Duodenal mucosa (tissue), 2 donors: ENCODE results near the gene GNPNAT1.

ENCODE experiments used
- H3K27ac ChIP-seq: one replicate; pipeline ENCODE4 v1.7.0; 2013; ENCODE audit warnings: low read depth, low read length
- H3K27me3 ChIP-seq, 2 donors: one replicate each; pipeline ENCODE4 v1.7.0; 2013; ENCODE audit warnings: low read length in 2 of 2, control low read depth in 1 of 2; ENCODE audit not compliant: insufficient read depth in 2 of 2, control insufficient read depth in 1 of 2
- H3K36me3 ChIP-seq, 2 donors: one replicate each; pipeline ENCODE4 v1.7.0; 2013; ENCODE audit warnings: low read length in 2 of 2, control low read depth in 1 of 2; ENCODE audit not compliant: insufficient read depth in 2 of 2, control insufficient read depth in 1 of 2
- H3K4me1 ChIP-seq, 2 donors: one replicate each; pipeline ENCODE4 v1.7.0; 2013; ENCODE audit warnings: low read length in 2 of 2, control low read depth in 1 of 2; ENCODE audit not compliant: insufficient read depth in 2 of 2, control insufficient read depth in 1 of 2
- H3K4me3 ChIP-seq, 2 donors: one replicate each; pipeline ENCODE4 v1.7.0; 2013; ENCODE audit warnings: low read length in 2 of 2, low read depth in 1 of 2
- H3K9ac ChIP-seq, 2 donors: one replicate each; pipeline ENCODE4 v1.7.0; 2013; ENCODE audit warnings: low read length in 2 of 2, low read depth in 1 of 2
- H3K9me3 ChIP-seq, 2 donors: one replicate each; pipeline ENCODE4 v1.7.0; 2013; ENCODE audit warnings: low read length in 2 of 2, control low read depth in 1 of 2; ENCODE audit not compliant: control insufficient read depth in 1 of 2

GNPNAT1 gene

GRCh38 chr14:52791223-52792096 is at the start of gene GNPNAT1:
GNPNAT1 (minus strand) TSS chr14:52791607; CDS start chr14:52784650, 6,957 bp downstream.
- Histone ChIP-seq H3K27ac (peak within 1 kb of the TSS; percentile 87), H3K4me3 (peak within 1 kb of the TSS; percentile 96), H3K27me3 (no peaks in the 10 kb centered on the region), H3K9ac (peak within 1 kb of the TSS; percentile 66 to 87), H3K9me3 (no peaks in the 10 kb centered on the region), H3K36me3 (no peaks in the 10 kb centered on the region), H3K4me1 (peaks cover 9 to 17% of the 10 kb centered on the region in 2 donors)

DNA sequence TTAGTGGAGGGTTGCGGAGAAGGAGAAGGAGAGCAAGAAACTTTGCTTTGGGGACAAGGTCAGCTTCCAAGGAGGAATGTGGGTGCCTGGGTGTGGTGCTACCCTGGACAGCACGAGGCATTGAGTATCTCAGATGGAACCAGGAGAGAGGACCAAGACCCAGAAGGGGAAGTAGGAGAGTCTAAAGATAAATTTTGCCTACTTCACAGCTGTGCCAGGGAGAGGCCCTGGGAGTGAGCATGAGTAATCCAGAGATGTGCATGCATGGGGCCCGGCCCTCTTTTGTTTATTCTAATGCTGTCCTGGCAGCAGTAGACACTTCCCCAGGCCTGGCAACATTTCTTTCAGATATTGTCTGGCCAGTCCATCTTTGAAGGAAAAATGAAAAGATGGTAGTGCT is 49.5 kb upstream of the GNPNAT1 start:
- peaks cover 0 to 5% of the 10 kb centered on the region in 2 donors for H3K4me1 ChIP-seq
- no peak overlapping the region for H3K9ac ChIP-seq
- H3K27ac ChIP-seq, result no peak overlapping the region
- H3K9me3 ChIP-seq, result no peaks in the 10 kb centered on the region
- no peaks in the 10 kb centered on the region for H3K27me3 ChIP-seq
- H3K4me3 ChIP-seq, result no peak overlapping the region
- H3K36me3 ChIP-seq, result no peaks in the 10 kb centered on the region

DNA sequence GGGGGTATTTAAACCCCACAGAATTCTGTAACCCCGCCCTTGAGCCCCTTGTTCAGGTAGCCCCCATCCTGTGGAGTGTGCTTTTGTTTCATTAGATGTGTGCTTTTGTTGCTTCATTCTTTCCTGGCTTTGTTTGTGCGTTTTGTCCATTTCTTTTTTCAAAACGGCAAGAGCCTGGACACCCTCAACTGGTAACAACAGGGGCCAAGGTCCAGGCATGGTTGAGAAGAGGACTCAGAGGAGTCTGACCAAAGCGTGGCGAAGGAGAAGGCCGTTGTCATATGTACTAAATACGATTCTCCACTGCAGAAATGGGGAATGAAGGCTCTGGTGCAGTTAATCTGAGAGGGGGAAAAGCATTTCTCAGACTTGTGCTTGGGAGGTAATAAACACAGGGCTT is 46.0 kb upstream of the GNPNAT1 start:
- Histone ChIP-seq H3K4me3 (no peak overlapping the region), H3K4me1 (no peaks in the 10 kb centered on the region), H3K27ac (no peak overlapping the region), H3K27me3 (no peaks in the 10 kb centered on the region), H3K36me3 (no peaks in the 10 kb centered on the region), H3K9ac (no peak overlapping the region), H3K9me3 (no peaks in the 10 kb centered on the region)

- Histone ChIP-seq H3K4me1 (no peaks in the 10 kb centered on the region), H3K9ac (no peak overlapping the region), H3K36me3 (no peaks in the 10 kb centered on the region), H3K27ac (no peak overlapping the region), H3K9me3 (no peaks in the 10 kb centered on the region), H3K4me3 (no peak overlapping the region), H3K27me3 (no peaks in the 10 kb centered on the region)
Measured at GRCh38 chr14:52836063-52836462, 44.7 kb upstream of the GNPNAT1 start.

DNA sequence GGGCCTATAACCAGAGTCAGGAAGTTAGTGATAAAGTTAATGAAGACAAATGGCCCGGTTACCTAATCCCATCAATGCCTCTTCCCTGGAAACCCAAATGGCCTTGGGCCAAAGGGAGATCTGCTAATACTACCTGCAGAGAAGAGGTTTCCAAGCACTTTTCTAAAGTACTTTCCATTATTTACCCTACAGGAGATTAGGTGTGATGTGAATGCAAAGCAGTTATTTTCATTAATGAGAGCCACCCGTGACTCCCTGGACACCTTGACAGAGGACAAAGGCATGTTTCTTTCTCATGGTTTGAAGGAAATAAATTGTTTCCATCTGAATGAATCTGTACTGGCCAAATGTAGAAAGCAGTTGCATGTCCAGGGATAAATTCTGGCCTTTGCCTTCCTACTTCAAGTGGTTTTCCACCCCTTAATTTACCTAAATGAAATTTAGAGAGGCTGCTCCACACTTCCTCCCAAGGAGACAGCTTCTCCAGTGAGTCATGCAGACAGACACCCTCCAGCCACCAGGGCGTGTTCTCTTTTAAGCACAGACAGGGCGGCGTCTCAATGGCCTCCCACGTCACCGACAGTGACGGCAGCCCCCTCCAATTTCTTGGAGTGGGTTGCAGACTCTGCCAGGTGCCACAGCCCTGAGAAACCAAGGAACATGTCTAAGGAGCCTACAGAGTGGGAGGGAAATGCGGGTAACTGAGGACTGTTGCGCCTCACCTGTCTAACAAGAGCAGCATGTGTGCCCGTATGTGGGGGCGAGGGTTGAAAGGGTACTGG is 43.9 kb upstream of the GNPNAT1 start:
- H3K36me3 ChIP-seq, result no peaks in the 10 kb centered on the region
- no peak overlapping the region for H3K9ac ChIP-seq
- H3K4me1 ChIP-seq, result no peaks in the 10 kb centered on the region
- no peaks in the 10 kb centered on the region for H3K9me3 ChIP-seq
- no peak overlapping the region for H3K4me3 ChIP-seq
- H3K27me3 ChIP-seq, result no peaks in the 10 kb centered on the region
- H3K27ac ChIP-seq, result no peak overlapping the region

DNA sequence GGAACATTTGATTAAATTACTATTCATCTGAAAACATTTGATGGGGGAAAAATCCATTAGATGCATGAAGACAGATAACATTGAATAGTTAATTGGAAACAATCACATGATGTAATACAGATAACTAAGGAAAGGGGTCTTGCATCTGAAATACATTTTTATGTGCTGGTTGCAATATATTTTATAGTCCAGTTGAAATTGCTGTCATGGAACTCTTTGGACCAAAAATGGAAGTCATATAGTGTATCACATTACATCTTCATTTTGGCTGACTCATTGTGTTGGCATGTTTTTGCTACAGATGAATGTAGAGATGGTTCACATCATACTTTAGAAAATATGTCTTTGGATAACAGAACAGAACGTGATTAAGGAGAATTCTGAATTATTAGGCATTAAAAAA is 43.0 kb upstream of the GNPNAT1 start:
- H3K9me3 ChIP-seq, result no peaks in the 10 kb centered on the region
- H3K27me3 ChIP-seq, result no peaks in the 10 kb centered on the region
- no peak overlapping the region for H3K9ac ChIP-seq
- no peaks in the 10 kb centered on the region for H3K36me3 ChIP-seq
- no peak overlapping the region for H3K4me3 ChIP-seq
- no peaks in the 10 kb centered on the region for H3K4me1 ChIP-seq
- no peak overlapping the region for H3K27ac ChIP-seq

DNA sequence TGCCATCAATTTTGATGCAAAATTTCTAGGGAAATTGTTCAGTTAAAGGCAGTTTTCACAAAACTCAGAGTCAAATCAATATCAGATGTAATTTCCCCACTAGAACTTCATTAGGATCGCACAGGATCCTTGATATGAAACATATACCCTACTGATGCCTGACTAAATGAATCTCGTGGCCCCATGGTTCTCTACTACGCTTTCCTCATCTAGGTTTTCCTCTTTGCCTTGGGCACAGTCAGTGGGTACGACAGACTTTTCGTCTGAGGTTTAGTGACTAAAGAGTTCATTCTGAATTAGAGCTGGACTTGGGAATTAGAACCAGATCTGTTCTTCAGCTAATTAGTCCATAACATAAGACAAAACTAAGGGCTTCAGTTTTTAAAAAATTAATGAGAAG is 42.5 kb upstream of the GNPNAT1 start:
- H3K27ac ChIP-seq, result no peak overlapping the region
- no peaks in the 10 kb centered on the region for H3K4me1 ChIP-seq
- no peaks in the 10 kb centered on the region for H3K27me3 ChIP-seq
- no peaks in the 10 kb centered on the region for H3K36me3 ChIP-seq
- no peak overlapping the region for H3K4me3 ChIP-seq
- no peaks in the 10 kb centered on the region for H3K9me3 ChIP-seq
- no peak overlapping the region for H3K9ac ChIP-seq

GRCh38 chr14:52829527-52830185 is 38.2 kb upstream of the GNPNAT1 start:
- no peak overlapping the region for H3K27ac ChIP-seq
- no peaks in the 10 kb centered on the region for H3K9me3 ChIP-seq
- H3K27me3 ChIP-seq, result no peaks in the 10 kb centered on the region
- no peaks in the 10 kb centered on the region for H3K4me1 ChIP-seq
- H3K4me3 ChIP-seq, result no peak overlapping the region
- no peak overlapping the region for H3K9ac ChIP-seq
- no peaks in the 10 kb centered on the region for H3K36me3 ChIP-seq

GRCh38 chr14:52827426-52827825 is 36.0 kb upstream of the GNPNAT1 start:
- Histone ChIP-seq H3K4me3 (no peak overlapping the region), H3K36me3 (no peaks in the 10 kb centered on the region), H3K9me3 (no peaks in the 10 kb centered on the region), H3K27me3 (no peaks in the 10 kb centered on the region), H3K9ac (no peak overlapping the region), H3K27ac (no peak overlapping the region), H3K4me1 (no peaks in the 10 kb centered on the region)

- Histone ChIP-seq H3K36me3 (no peaks in the 10 kb centered on the region), H3K4me1 (peaks cover 0 to 4% of the 10 kb centered on the region in 2 donors), H3K27me3 (no peaks in the 10 kb centered on the region), H3K9ac (no peak overlapping the region), H3K4me3 (no peak overlapping the region), H3K9me3 (no peaks in the 10 kb centered on the region), H3K27ac (no peak overlapping the region)
Measured at GRCh38 chr14:52825085-52825484, 33.7 kb upstream of the GNPNAT1 start.
